ENCODE results near the gene RERE.

RERE gene

GRCh38 chr1:8473891-8474300 lies 343.5 kb downstream of the RERE start:
- no peak for TF ChIP-seq CTCF (IDR thresholded peaks at IDR 0.05; ENCODE audit: insufficient read depth, low read length, missing control alignments)
- no peak for DNase-seq (ENCODE audit: low read depth, low spot score)
- ChIA-PET POLR2A (no interaction called here), CTCF (no interaction called here)
- no peak overlapping the region for H3K4me3 ChIP-seq (ENCODE audit: low read depth, low read length)

GRCh38 chr1:8473121-8473875 lies 344.1 kb downstream of the RERE start:
- TF ChIP-seq CTCF (IDR thresholded peaks at IDR 0.05; ENCODE audit: insufficient read depth, low read length, missing control alignments): no peak
- CTCF ChIA-PET: interaction anchor here (1.1 kb wide), 1 partner anchor 98 kb away, joined by 3 read pairs; no protein-coding TSS in a partner anchor
- no peak overlapping the region for H3K4me3 ChIP-seq (ENCODE audit: low read depth, low read length)
- DNase-seq (ENCODE audit: low read depth, low spot score): no peak
- POLR2A ChIA-PET: no interaction called here

GRCh38 chr1:8472668-8473067 lies 344.8 kb downstream of the RERE start:
- H3K4me3 ChIP-seq (ENCODE audit: low read depth, low read length): no peak overlapping the region
- ChIA-PET POLR2A (no interaction called here), CTCF (interaction anchor here (1.1 kb wide), 1 partner anchor 99 kb away, joined by 3 read pairs; no protein-coding TSS in a partner anchor)
- no peak for DNase-seq (ENCODE audit: low read depth, low spot score)
- no peak for TF ChIP-seq CTCF (IDR thresholded peaks at IDR 0.05; ENCODE audit: insufficient read depth, low read length, missing control alignments)

GRCh38 chr1:8471451-8471850 lies 346.0 kb downstream of the RERE start:
- CTCF ChIA-PET: interaction anchor here (2.4 kb wide), 1 partner anchor 11 kb away, joined by 8 read pairs; no protein-coding TSS in a partner anchor
- DNase-seq (ENCODE audit: low read depth, low spot score): no peak
- H3K4me3 ChIP-seq (ENCODE audit: low read depth, low read length): no peak overlapping the region
- TF ChIP-seq CTCF (IDR thresholded peaks at IDR 0.05; ENCODE audit: insufficient read depth, low read length, missing control alignments): no peak
- POLR2A ChIA-PET: no interaction called here

GRCh38 chr1:8468751-8469150 lies 348.7 kb downstream of the RERE start:
- ChIA-PET CTCF (interaction anchor here (2.0 kb wide), 1 partner anchor 10 kb away, joined by 7 read pairs; no protein-coding TSS in a partner anchor), POLR2A (no interaction called here)
- no peak overlapping the region for H3K4me3 ChIP-seq (ENCODE audit: low read depth, low read length)
- DNase-seq (ENCODE audit: low read depth, low spot score): no peak
- TF ChIP-seq CTCF (IDR thresholded peaks at IDR 0.05; ENCODE audit: insufficient read depth, low read length, missing control alignments): no peak

GRCh38 chr1:8467308-8467707 lies 350.1 kb downstream of the RERE start:
- TF ChIP-seq CTCF (IDR thresholded peaks at IDR 0.05; ENCODE audit: insufficient read depth, low read length, missing control alignments): no peak
- no peak overlapping the region for H3K4me3 ChIP-seq (ENCODE audit: low read depth, low read length)
- DNase-seq (ENCODE audit: low read depth, low spot score): no peak
- CTCF ChIA-PET: interaction anchor here (3.4 kb wide), 1 partner anchor 10 kb away, joined by 9 read pairs; no protein-coding TSS in a partner anchor
- POLR2A ChIA-PET: no interaction called here

All from AG04449 (cell line).